ENCODE measurements around the gene GABRB1.

GABRB1 gene

DNA sequence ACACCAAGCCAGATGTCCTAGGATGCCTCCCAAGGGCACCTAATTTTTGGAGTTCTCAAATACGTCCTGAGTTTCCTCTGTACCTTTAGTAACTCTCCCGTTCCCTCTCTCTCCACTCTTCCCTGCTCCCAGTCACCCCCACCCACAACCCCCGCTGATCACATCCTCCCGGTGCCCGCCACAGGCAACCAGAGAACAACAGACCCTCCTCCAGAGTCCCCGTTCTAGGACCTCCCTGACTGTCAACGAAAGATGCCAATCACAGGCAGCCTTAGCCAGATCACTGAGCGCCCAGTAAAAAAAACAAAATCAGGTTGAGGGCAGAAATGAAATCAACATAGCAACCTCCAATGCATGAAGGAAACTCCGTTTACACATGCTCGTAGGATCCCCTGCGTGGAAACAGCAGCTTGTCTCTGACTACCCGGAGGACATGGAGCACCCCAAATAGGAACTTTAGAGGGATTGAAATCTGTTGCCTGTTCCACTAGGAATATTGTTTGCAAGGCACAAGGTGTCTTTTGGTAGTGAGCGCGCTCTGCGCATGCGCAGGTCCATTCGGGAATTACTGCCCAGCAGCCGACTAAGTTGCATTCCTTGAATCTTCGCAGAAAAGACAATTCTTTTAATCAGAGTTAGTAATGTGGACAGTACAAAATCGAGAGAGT is at the start of gene GABRB1:
Gene GABRB1, plus strand, starts transcription at position 557 of the 668 bp plus-strand sequence.
- TF ChIP-seq CTCF (IDR thresholded peaks at IDR 0.05), result no peak

- no peak for TF ChIP-seq CTCF (IDR thresholded peaks at IDR 0.05)
Measured at GRCh38 chr4:46984781-46985180, 46.6 kb upstream of the GABRB1 start.

GRCh38 chr4:46986922-46987638 is 44.3 kb upstream of the GABRB1 start:
- TF ChIP-seq CTCF (IDR thresholded peaks at IDR 0.05), result no peak

GRCh38 chr4:46992338-46992737 is 39.0 kb upstream of the GABRB1 start:
- no peak for TF ChIP-seq CTCF (IDR thresholded peaks at IDR 0.05)

DNA sequence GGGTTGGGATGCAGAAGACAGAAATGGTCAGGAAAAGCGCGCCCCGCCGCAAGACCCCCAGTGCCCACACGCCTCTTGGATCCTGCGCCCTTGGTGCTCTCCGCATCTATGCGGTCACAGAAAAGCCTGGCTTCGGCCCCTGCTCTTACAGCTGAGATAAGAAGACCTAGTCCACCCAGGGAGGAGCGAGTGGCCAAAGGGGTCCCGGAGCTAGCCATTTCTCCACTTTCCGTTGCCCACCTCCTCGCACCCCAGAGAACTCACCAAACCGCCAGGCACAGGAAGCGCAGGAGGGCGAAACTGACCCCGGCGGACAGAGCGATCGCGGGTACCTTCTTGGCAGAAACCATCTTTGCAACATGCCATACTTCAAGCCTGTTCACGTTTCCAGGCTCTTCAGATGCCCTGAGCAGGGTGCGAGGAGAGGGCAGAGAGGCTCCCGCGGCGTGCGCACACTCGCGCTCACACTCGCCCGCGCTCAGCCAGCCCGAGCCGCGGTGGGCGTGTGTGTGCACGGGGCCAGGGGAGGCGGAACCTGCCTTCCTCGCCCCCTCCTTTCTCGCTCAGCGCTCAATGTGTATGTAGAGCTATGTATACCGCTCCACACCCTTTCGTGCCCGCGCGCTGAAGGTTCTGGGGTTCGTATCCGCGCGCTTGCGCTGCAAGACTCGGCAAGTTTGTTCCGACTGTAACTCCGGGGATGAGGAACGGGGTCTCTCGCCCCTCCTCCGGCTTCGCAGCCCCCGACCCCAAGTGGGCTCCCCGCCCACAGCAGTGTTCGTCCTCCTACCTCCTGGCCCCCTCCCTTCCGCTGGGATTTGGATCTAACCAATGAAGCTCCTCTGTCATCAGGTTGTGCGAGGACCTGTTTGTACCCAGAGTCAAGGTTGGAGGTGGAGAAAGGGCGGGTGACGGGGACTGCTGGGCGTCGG is 38.0 kb upstream of the GABRB1 start, which contains the start of gene GABRA4:
Gene GABRA4, minus strand, starts transcription at position 507 of the 932 bp plus-strand sequence. Its CDS starts 157 bp downstream, at position 350.
- TF ChIP-seq CTCF (IDR thresholded peaks at IDR 0.05), result no peak

DNA sequence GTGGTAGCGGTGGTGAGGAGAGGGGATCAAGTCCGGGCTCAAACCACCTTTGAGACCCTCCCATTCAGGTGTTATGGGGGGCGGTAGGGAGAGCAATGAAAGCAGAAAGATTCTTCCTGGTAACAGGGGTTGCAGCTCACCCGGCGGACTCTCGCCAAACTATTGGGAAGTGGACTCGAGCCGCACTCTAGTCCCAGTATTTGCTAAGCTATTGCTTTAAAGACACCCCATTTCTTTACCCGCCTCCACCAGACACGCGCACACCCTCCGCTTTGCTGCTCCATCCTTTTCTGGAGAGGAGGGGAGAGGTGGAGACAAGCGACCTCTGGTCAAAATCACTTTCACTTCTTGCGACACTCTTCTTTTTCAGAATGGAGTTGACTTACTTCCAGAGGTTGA is 37.4 kb upstream of the GABRB1 start:
- TF ChIP-seq CTCF (IDR thresholded peaks at IDR 0.05), result no peak

- TF ChIP-seq CTCF (IDR thresholded peaks at IDR 0.05), result no peak
Measured at GRCh38 chr4:46999566-46999965, 31.8 kb upstream of the GABRB1 start.

Measured in LNCAP (cell line).